IPS-18c (cell line): Measurements from ENCODE around the gene GALNT3.

Experiments used
- H3K4me3 ChIP-seq: 2 replicates; pipeline ENCODE4 v1.7.0; 2013; ENCODE audit warnings: low read depth, mild to moderate bottlenecking, low read length, moderate library complexity; ENCODE audit not compliant: insufficient read depth
- H3K9me3 ChIP-seq: one replicate; pipeline ENCODE4 v1.6.1; 2013; ENCODE audit warnings: mild to moderate bottlenecking, low read length, moderate library complexity; ENCODE audit not compliant: control insufficient read depth, insufficient read depth

GALNT3 gene

GRCh38 chr2:165776013-165776412 lies 18.0 kb downstream of the GALNT3 start:
- Histone ChIP-seq H3K4me3 (no peak overlapping the region), H3K9me3 (no peaks in the 10 kb centered on the region)

- no peak overlapping the region for H3K4me3 ChIP-seq
- no peaks in the 10 kb centered on the region for H3K9me3 ChIP-seq
Observed at GRCh38 chr2:165773684-165774083, 20.4 kb downstream of the GALNT3 start.

GRCh38 chr2:165772183-165772582 lies 21.9 kb downstream of the GALNT3 start:
- no peaks in the 10 kb centered on the region for H3K9me3 ChIP-seq
- H3K4me3 ChIP-seq: no peak overlapping the region

GRCh38 chr2:165766326-165766927 lies 27.6 kb downstream of the GALNT3 start:
- Histone ChIP-seq H3K9me3 (no peaks in the 10 kb centered on the region), H3K4me3 (no peak overlapping the region)

- H3K4me3 ChIP-seq: no peak overlapping the region
Observed at GRCh38 chr2:165762723-165763122, 31.3 kb downstream of the GALNT3 start.

GRCh38 chr2:165757906-165758675 lies 36.0 kb downstream of the GALNT3 start:
- Histone ChIP-seq H3K9me3 (no peaks in the 10 kb centered on the region), H3K4me3 (no peak overlapping the region)

More at GRCh38 chr2:165762723-165763122, 31.3 kb downstream of the GALNT3 start:
- H3K9me3 ChIP-seq: no peaks in the 10 kb centered on the region

- no peak overlapping the region for H3K4me3 ChIP-seq
- H3K9me3 ChIP-seq: no peaks in the 10 kb centered on the region
Observed at GRCh38 chr2:165746501-165746900, 47.5 kb downstream of the GALNT3 start.

GRCh38 chr2:165745916-165746315 lies 48.1 kb downstream of the GALNT3 start:
- Histone ChIP-seq H3K4me3 (no peak overlapping the region), H3K9me3 (no peaks in the 10 kb centered on the region)

GRCh38 chr2:165743442-165743841 lies 50.6 kb downstream of the GALNT3 start:
- Histone ChIP-seq H3K4me3 (no peak overlapping the region), H3K9me3 (no peaks in the 10 kb centered on the region)

GRCh38 chr2:165725421-165725820 lies 68.6 kb downstream of the GALNT3 start:
- H3K9me3 ChIP-seq: no peaks in the 10 kb centered on the region
- no peak overlapping the region for H3K4me3 ChIP-seq

- Histone ChIP-seq H3K9me3 (no peaks in the 10 kb centered on the region), H3K4me3 (no peak overlapping the region)
Observed at GRCh38 chr2:165720511-165720910, 73.5 kb downstream of the GALNT3 start.

GRCh38 chr2:165718610-165719210 lies 75.3 kb downstream of the GALNT3 start:
- no peak overlapping the region for H3K4me3 ChIP-seq
- H3K9me3 ChIP-seq: no peaks in the 10 kb centered on the region

GRCh38 chr2:165716091-165716490 lies 78.0 kb downstream of the GALNT3 start:
- Histone ChIP-seq H3K9me3 (peaks cover 4% of the 10 kb centered on the region), H3K4me3 (no peak overlapping the region)

- Histone ChIP-seq H3K4me3 (no peak overlapping the region), H3K9me3 (peaks cover 4% of the 10 kb centered on the region)
Observed at GRCh38 chr2:165706960-165707487, 87.0 kb downstream of the GALNT3 start.

GRCh38 chr2:165701147-165701546 lies 92.9 kb downstream of the GALNT3 start:
- Histone ChIP-seq H3K9me3 (no peaks in the 10 kb centered on the region), H3K4me3 (no peak overlapping the region)

- no peaks in the 10 kb centered on the region for H3K9me3 ChIP-seq
- no peak overlapping the region for H3K4me3 ChIP-seq
Observed at GRCh38 chr2:165700531-165700930, 93.5 kb downstream of the GALNT3 start.

- Histone ChIP-seq H3K9me3 (no peaks in the 10 kb centered on the region), H3K4me3 (no peak overlapping the region)
Observed at GRCh38 chr2:165699946-165700345, 94.1 kb downstream of the GALNT3 start.

- H3K4me3 ChIP-seq: no peak overlapping the region
- no peaks in the 10 kb centered on the region for H3K9me3 ChIP-seq
Observed at GRCh38 chr2:165698444-165698884, 95.6 kb downstream of the GALNT3 start.
